Activated CD8-positive, alpha-beta T cell treated with anti-CD3 and anti-CD28 coated beads, Interleukin-2, amount 10 ng/mL, durations not matched to agents 7 days and 5 days (primary cell): ENCODE results near the gene PLEKHA6. TPM values are rescaled to one million over a fixed set of nuclear protein-coding genes. Genes with fewer than 3 reads are reported as not detected.
"Not testable (repeated sequence)": the region's sequence is repeated elsewhere in the genome, so short reads cannot be mapped to it uniquely, and the experiment has no call there.

Experiments
- ATAC-seq: fragments of 150-1000 bp; cut with Tn5 transposase; one replicate; pipeline ENCODE4 v1.10.0; 2021; ENCODE audit warnings: moderate library complexity
- CTCF ChIA-PET: fragments of 350-600 bp; sonication (Branson Sonifier 250); formaldehyde crosslinking; loops from one replicate; lab custom pipeline; 2021; ENCODE audit warnings: antibody characterized with exemption; lab: Charles Lee
- POLR2A ChIA-PET: fragments of 350-600 bp; sonication (Branson Sonifier 250); formaldehyde crosslinking; loops from one replicate; lab custom pipeline; 2021; ENCODE audit warnings: antibody characterized with exemption; lab: Charles Lee
- DNase-seq: peaks from one replicate; pipeline ENCODE4 v3.0.0-alpha.2; 2020
- H3K27ac Mint-ChIP-seq: one replicate; pipeline ENCODE4 v1.8.0; 2021; ENCODE audit warnings: mild to moderate bottlenecking, mixed read lengths
- H3K27me3 Mint-ChIP-seq: one replicate; pipeline ENCODE4 v1.8.0; 2021; ENCODE audit warnings: low read depth, mixed read lengths
- H3K36me3 Mint-ChIP-seq: one replicate; pipeline ENCODE4 v1.8.0; 2021; ENCODE audit warnings: low read depth, mixed read lengths
- H3K4me1 Mint-ChIP-seq: one replicate; pipeline ENCODE4 v1.8.0; 2021; ENCODE audit warnings: low read depth, mixed read lengths
- H3K4me3 Mint-ChIP-seq: one replicate; pipeline ENCODE4 v1.8.0; 2021; ENCODE audit warnings: mild to moderate bottlenecking, mixed read lengths
- H3K9me3 Mint-ChIP-seq: one replicate; pipeline ENCODE4 v1.8.0; 2022; ENCODE audit warnings: mixed read lengths; ENCODE audit not compliant: insufficient read depth
- total RNA-seq, 2 experiments: library from RNA; stranded (reverse); gene quantifications; one replicate each; pipeline ENCODE4 v1.2.3, GENCODE V29; 2021

The PLEKHA6 gene
- total RNA-seq, 2 experiments from 2014 or later: 0.26 to 0.29 TPM

DNA sequence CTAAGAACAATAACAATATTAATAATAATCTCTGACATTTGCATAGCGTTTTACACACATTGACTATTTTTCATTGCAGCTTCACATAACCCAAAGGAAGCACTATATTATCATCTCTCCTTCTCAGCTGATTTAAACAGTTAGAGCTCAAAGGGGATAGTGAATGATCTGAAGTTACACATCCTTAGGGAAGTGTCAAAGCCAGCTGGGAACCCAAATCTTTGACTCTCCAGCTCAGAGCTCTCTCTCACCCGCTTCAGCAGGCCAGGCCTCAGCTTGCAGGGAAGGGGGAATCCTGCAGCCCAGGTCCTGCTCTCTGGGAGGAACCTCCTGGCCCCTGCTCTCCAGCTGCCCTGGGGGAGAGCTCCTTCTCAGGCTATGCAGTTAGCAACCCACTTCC, 26.3 kb downstream of the PLEKHA6 start:
- Mint-ChIP-seq H3K27me3 (no peaks in the 10 kb centered on the region), H3K36me3 (no peaks in the 10 kb centered on the region), H3K9me3 (no peaks in the 10 kb centered on the region), H3K4me1 (no peaks in the 10 kb centered on the region), H3K27ac (no peak overlapping the region), H3K4me3 (no peak overlapping the region)
- DNase-seq (no peak), ATAC-seq (no peak)
- POLR2A ChIA-PET: no interaction called here
- CTCF ChIA-PET: interaction anchor here (0.7 to 1.4 kb wide), 3 partner anchors 9 to 205 kb away, joined by 3 read pairs; no protein-coding TSS in a partner anchor

DNA sequence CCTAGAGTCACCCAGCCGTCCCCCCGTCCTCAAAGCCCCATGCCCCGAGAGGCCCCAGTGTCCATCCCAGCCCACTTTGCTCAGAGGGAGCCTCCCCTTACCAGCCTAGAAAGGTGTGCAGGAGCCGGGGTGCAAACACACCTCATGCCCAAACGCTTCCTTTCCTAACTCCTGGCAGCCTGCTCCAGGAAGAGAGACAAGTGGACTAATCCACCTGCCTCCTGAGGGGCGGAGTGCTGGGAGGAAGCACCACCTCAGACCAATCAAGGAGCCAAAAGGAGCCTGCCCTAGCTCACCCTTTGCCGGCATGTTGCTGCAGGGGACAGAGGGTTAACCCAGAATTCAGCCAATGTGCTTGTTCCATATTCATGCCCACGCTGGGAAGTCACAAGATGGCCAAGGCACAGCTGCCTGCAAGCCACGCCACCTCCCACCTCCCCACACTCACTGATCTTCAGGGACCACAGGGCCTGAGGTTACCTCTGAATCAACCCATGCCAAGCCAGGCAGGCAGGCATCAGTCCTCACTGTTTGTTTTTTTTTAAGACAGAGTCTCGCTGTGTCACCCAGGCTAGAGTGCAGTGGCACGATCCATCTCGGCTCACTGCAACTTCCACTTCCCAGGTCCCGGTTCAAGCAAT, 27.8 kb downstream of the PLEKHA6 start:
- no peaks in the 10 kb centered on the region for H3K36me3 Mint-ChIP-seq
- H3K27ac Mint-ChIP-seq: no peak overlapping the region
- H3K27me3 Mint-ChIP-seq: no peaks in the 10 kb centered on the region
- H3K4me1 Mint-ChIP-seq: no peaks in the 10 kb centered on the region
- CTCF ChIA-PET: interaction anchor here (1.4 kb wide), 1 partner anchor 11 kb away, joined by 3 read pairs; no protein-coding TSS in a partner anchor
- H3K9me3 Mint-ChIP-seq: no peaks in the 10 kb centered on the region
- ATAC-seq: no peak
- DNase-seq: no peak
- H3K4me3 Mint-ChIP-seq: no peak overlapping the region
- POLR2A ChIA-PET: no interaction called here

DNA sequence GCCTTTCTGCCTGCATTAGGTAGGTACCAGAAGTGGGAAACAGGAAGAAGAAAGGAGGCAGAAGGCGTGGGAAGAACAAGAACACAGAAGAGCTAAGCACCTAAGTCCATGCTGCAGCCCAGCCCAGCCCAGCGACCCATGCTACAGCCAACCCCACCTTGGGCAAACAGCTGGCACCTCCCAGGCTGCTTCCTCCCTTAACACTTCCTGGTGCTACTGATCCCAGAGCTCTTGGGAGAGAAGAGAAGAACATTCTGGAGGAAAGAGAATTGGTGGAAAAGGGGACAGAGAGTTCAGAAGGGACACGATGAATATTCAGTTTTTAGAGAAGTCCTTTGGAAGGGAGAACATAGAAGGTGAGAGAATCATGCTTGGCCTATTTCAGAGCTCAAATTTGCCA, 28.5 kb downstream of the PLEKHA6 start:
- Mint-ChIP-seq H3K27me3 (no peaks in the 10 kb centered on the region), H3K36me3 (no peaks in the 10 kb centered on the region), H3K4me3 (no peak overlapping the region), H3K4me1 (no peaks in the 10 kb centered on the region), H3K9me3 (no peaks in the 10 kb centered on the region), H3K27ac (no peak overlapping the region)
- no peak for DNase-seq
- ATAC-seq: no peak
- CTCF ChIA-PET: no interaction called here
- POLR2A ChIA-PET: interaction anchor here (1.1 kb wide), 1 partner anchor 49 kb away, joined by 3 read pairs; no protein-coding TSS in a partner anchor

DNA sequence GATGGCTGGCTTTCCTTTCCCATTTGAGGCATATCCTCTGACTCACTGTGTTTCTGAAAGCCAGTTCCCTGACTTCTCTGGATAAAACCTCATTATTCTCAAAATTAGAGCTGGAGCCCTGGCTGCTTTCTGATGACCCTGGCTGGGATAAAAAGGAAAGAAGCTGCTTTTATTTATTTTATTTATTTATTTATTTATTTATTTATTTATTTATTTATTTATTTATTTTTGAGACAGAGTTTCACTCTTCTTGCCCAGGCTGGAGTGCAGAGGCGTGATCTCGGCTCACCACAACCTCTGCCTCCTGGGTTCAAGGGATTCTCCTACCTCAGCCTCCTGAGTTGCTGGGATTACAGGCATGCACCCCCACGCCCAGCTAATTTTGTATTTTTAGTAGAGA, 31.9 kb downstream of the PLEKHA6 start:
- H3K36me3 Mint-ChIP-seq, H3K9me3 Mint-ChIP-seq, H3K4me3 Mint-ChIP-seq, POLR2A ChIA-PET, H3K27ac Mint-ChIP-seq, H3K4me1 Mint-ChIP-seq, CTCF ChIA-PET, DNase-seq, ATAC-seq, H3K27me3 Mint-ChIP-seq: not testable (repeated sequence)

DNA sequence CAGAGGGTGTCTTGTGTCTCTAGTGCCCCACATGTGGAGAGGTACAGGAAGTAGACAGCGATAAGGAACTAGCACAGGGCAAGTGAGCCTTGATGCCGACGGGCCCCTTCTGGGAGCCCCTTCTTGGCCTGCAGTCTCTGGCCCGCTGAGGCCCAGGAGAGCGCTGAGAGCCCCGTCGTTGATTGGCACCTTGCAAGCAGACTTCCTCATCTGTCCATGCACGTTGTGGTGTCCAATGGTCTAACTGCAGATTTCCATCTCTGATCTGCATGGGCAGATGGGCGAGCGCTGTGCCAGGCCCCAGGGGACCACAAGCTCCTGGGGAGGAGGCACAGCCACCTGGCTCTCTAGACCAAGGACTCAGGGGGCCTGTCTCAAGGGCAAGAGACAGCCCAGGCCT, 32.4 kb downstream of the PLEKHA6 start:
- Mint-ChIP-seq H3K36me3 (no peaks in the 10 kb centered on the region), H3K27me3 (no peaks in the 10 kb centered on the region), H3K27ac (no peak overlapping the region), H3K9me3 (no peaks in the 10 kb centered on the region), H3K4me1 (no peaks in the 10 kb centered on the region), H3K4me3 (no peak overlapping the region)
- ATAC-seq: no peak
- CTCF ChIA-PET: interaction anchor here (0.9 to 6.0 kb wide), 3 partner anchors 36 to 480 kb away, joined by 3 to 29 read pairs (median 3); no protein-coding TSS in a partner anchor
- POLR2A ChIA-PET: no interaction called here
- no peak for DNase-seq

DNA sequence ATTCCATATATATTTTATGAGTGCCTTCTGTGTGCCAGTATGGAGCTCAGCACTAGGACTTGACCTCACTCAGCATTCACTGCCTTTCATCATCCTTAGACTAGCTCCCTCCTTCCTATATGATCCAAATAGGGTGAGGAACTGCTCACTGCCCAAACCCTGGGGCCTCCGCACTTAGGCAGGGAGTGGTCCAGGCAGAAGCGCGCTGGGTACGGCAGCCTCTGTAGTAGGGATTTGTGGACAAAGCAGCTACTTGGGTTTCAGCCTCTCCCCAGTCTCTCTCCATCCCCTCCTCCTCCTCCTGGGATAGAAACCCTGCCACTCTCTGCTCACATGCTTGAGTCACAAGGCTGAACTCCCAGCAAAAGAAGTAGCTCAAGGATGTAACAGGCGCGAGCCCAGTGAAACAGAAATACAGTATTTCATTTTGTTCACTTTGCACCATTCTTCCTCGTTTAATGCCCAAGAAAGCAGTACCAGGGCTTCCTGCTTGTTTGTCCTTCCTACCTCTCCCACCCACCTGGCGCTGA, 32.9 kb downstream of the PLEKHA6 start:
- Mint-ChIP-seq H3K27ac (no peak overlapping the region), H3K4me3 (no peak overlapping the region), H3K36me3 (no peaks in the 10 kb centered on the region), H3K27me3 (no peaks in the 10 kb centered on the region), H3K4me1 (no peaks in the 10 kb centered on the region), H3K9me3 (no peaks in the 10 kb centered on the region)
- ChIA-PET CTCF (interaction anchor here (0.9 to 6.0 kb wide), 3 partner anchors 37 to 480 kb away, joined by 3 to 29 read pairs (median 3); no protein-coding TSS in a partner anchor), POLR2A (no interaction called here)
- no peak for ATAC-seq
- DNase-seq: no peak

DNA sequence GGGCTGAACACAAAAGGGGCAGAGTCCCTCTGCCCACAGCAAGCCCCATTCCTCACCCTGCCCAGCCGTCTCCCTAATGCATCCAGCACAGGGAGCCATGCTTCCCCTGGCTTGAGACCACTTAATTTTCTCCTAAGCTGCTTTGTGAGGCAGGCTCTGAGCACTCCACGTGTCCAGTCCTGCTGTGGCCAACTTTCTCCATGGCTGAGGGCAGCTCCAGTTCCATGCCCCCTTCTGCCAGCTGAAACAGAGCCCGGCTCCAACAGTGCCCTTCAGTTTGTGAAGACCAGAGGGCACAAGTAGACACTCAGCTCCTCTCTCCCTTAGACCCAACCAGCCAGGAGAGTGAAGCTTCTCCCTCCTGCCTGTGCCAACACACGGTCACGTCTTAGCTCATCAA, 33.8 kb downstream of the PLEKHA6 start:
- Mint-ChIP-seq H3K27ac (no peak overlapping the region), H3K27me3 (no peaks in the 10 kb centered on the region), H3K36me3 (no peaks in the 10 kb centered on the region), H3K4me1 (no peaks in the 10 kb centered on the region), H3K9me3 (no peaks in the 10 kb centered on the region), H3K4me3 (no peak overlapping the region)
- ATAC-seq (no peak), DNase-seq (no peak)
- ChIA-PET CTCF (interaction anchor here (0.9 to 6.0 kb wide), 3 partner anchors 38 to 163 kb away, joined by 3 to 29 read pairs (median 3); no protein-coding TSS in a partner anchor), POLR2A (no interaction called here)

DNA sequence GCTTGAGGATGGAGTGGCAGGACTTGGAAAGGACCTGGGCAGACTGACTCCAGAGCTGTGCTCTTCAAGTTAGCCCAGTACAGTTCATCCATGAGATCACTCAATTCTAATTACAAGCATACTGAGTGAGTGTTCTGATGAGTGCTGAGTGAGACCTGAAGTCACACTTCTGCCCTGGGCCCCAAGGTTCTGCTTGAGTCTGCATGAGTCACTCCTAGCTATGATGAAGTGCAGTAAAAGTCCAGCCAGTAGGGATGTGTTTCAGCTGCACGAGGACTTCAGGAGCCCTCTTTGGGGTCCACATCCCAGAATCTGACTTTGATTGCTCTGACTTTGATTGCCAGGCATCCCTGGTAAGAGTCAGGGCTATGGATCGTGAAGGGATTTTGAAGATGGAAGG, 35.8 kb downstream of the PLEKHA6 start:
- DNase-seq (no peak), ATAC-seq (no peak)
- Mint-ChIP-seq H3K4me3 (no peak overlapping the region), H3K9me3 (no peaks in the 10 kb centered on the region), H3K36me3 (no peaks in the 10 kb centered on the region), H3K27me3 (no peaks in the 10 kb centered on the region), H3K4me1 (no peaks in the 10 kb centered on the region), H3K27ac (no peak overlapping the region)
- ChIA-PET POLR2A (no interaction called here), CTCF (interaction anchor here (0.9 to 6.0 kb wide), 4 partner anchors 40 to 75 kb away, joined by 3 to 29 read pairs (median 4); no protein-coding TSS in a partner anchor)

DNA sequence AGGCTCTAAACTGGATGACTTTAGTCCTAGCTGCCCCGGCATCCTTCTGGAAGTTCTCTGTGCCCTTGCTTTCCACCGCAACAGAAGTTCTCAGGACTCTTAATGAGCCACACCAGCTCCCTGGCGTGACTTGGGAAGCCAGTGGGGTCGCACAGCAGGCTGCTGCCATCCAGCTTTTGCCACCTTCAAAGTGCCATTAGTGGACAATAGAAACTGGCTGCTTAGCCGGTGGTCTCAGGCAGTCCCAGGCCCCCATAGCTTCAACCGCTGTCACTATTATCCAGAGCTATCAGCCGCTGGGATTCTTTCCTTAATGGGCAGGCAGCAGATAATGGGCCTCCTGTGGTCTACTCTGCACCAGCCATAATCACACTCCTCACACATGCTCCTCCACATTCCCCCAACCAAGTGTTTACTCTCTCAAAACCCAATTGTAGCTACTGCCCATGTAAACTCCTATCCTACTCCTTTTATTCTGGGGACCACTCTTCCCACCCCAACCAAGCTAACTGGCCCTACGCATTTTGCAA, 37.3 kb downstream of the PLEKHA6 start:
- Mint-ChIP-seq H3K4me1 (no peaks in the 10 kb centered on the region), H3K27ac (no peak overlapping the region), H3K4me3 (no peak overlapping the region), H3K36me3 (no peaks in the 10 kb centered on the region), H3K27me3 (no peaks in the 10 kb centered on the region), H3K9me3 (no peaks in the 10 kb centered on the region)
- ChIA-PET POLR2A (no interaction called here), CTCF (interaction anchor here (1.1 to 6.0 kb wide), 3 partner anchors 41 to 115 kb away, joined by 3 to 29 read pairs (median 6); no protein-coding TSS in a partner anchor)
- no peak for ATAC-seq
- DNase-seq: no peak

DNA sequence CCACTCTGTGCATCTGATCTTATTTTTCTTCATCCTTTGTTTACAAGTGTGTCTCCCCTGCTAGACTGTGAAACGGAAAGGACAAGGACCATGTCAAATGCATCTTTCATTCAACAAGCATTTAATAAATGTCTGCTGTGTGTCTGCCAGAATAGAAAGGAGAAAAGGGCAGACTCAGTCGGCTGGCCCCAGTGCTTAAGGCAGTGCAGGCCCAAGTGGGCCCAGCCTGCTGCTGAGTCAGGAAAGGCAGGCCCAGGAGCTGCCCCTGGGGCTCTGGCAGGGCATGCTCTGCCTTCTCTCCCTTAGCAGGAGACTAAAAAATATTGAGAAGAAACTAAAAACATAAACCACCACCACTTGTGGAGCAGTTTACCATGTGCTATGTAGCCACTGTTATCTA, 38.1 kb downstream of the PLEKHA6 start:
- ChIA-PET CTCF (interaction anchor here (1.1 to 6.0 kb wide), 3 partner anchors 42 to 115 kb away, joined by 3 to 29 read pairs (median 6); no protein-coding TSS in a partner anchor), POLR2A (no interaction called here)
- ATAC-seq (no peak), DNase-seq (no peak)
- Mint-ChIP-seq H3K4me3 (no peak overlapping the region), H3K27ac (no peak overlapping the region), H3K27me3 (no peaks in the 10 kb centered on the region), H3K4me1 (no peaks in the 10 kb centered on the region), H3K36me3 (no peaks in the 10 kb centered on the region), H3K9me3 (no peaks in the 10 kb centered on the region)

DNA sequence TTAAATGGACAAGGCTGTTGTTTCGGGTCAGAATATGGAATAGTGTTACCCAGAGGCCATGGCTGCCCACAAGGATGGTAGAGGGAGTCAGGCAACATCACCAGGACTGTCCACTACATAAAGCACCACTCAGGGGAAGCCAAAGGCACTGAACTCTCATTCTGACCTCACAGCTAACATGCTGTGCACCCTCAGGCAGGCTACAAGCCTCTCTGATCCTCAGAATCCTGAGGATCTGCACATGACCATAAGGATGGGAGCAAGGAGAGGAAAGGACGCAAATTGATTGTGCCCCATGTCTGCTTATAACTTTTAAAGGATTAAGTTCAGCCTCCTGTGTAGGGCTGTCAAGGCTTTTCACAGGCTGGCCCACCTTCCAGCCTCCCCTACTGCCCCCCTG, 38.7 kb downstream of the PLEKHA6 start:
- Mint-ChIP-seq H3K4me3 (no peak overlapping the region), H3K27me3 (no peaks in the 10 kb centered on the region), H3K4me1 (no peaks in the 10 kb centered on the region), H3K9me3 (no peaks in the 10 kb centered on the region), H3K27ac (no peak overlapping the region), H3K36me3 (no peaks in the 10 kb centered on the region)
- CTCF ChIA-PET: no interaction called here
- ATAC-seq (no peak), DNase-seq (no peak)
- POLR2A ChIA-PET: interaction anchor here (0.5 kb wide), 1 partner anchor 16 kb away, joined by 3 read pairs; no protein-coding TSS in a partner anchor

DNA sequence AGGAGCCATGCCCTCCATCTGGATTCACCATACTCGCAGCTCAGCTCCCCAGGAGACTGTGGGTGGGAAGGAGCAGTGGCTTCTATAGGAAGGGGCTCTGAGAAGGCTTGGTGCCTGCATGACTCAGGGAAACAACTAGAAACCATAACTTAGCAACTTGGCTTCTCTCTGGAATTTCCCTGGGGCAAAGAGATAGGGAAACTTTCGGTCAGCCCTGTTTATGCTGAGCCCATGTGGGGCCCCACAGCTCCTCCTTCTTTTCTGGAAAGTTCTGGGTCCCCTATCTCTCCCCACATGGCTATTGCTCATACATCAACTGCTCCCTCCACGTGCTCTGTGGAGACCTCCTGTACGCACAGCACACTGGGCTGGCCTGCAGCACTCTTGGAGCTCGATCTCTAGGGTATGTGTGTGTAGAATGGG, 39.3 kb downstream of the PLEKHA6 start:
- DNase-seq (no peak), ATAC-seq (no peak)

More for the DNA sequence above, 39.3 kb downstream of the PLEKHA6 start:
- no peak overlapping the region for H3K4me3 Mint-ChIP-seq
- ChIA-PET CTCF (no interaction called here), POLR2A (interaction anchor here (0.5 kb wide), 1 partner anchor 17 kb away, joined by 3 read pairs; no protein-coding TSS in a partner anchor)
- no peaks in the 10 kb centered on the region for H3K36me3 Mint-ChIP-seq
- no peak overlapping the region for H3K27ac Mint-ChIP-seq
- no peaks in the 10 kb centered on the region for H3K4me1 Mint-ChIP-seq
- H3K9me3 Mint-ChIP-seq: no peaks in the 10 kb centered on the region
- H3K27me3 Mint-ChIP-seq: no peaks in the 10 kb centered on the region
